Measurements from ENCODE around the gene MYH6.

- no peak for TF ChIP-seq CTCF (IDR thresholded peaks at IDR 0.05; ENCODE audit: insufficient read depth, low read length)
- no peak for TF ChIP-seq SPI1 (IDR thresholded peaks at IDR 0.05; ENCODE audit: borderline replicate concordance, low read depth)
- TF ChIP-seq REST (IDR thresholded peaks at IDR 0.05; ENCODE audit: insufficient replicate concordance, low read depth): no peak
Measured at GRCh38 chr14:23442721-23443356, 34.8 kb upstream of the MYH6 start.

Data from HL-60 (cell line).